Upper lobe of left lung (tissue), 4 donors: ENCODE data around the gene TAF6.

ENCODE experiments used
- POLR2AphosphoS5 ChIP-seq, 2 donors: sonication (generic); formaldehyde crosslinking; IDR thresholded peaks; one replicate each; pipeline ENCODE4 v1.5.1; 2017; ENCODE audit warnings: antibody characterized with exemption in 2 of 2
- TF ChIP-seq, protein P1 (sequence below), 6 experiments: fragments of 450-650 bp in 4 of 6; fragments of 200-600 bp in 2 of 6; sonication (generic) in 2 of 6; IDR thresholded peaks; one replicate each; pipeline ENCODE4 v1.5.1; 2016 to 2019; ENCODE audit warnings: antibody characterized with exemption in 6 of 6

DNA sequence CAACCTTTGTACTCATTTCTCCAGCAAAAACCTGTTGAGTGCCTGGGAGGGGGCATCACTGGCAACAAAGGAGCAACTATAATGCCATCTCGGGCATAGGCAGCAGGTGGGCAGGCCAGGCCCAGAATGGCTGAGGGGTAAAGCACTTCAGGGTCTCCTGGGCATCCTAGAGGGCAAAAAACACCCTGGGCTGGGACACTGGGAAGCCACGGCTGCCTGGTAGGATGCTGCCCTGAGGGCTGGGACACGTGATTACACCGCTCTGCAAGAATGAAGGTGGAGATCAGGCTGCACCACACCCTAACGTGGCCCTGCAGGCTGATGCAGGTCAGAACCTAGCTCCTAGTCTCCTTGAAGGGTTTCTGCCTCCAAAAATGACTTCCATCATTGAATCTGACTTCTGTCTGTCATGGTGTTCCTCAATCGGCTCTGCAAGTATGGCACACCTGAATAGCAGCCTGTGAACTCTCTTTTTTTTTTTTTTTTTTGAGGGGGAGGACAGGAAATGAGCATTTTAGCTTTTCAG lies 43.9 kb upstream of the TAF6 start:
- TF ChIP-seq, protein P1, sequence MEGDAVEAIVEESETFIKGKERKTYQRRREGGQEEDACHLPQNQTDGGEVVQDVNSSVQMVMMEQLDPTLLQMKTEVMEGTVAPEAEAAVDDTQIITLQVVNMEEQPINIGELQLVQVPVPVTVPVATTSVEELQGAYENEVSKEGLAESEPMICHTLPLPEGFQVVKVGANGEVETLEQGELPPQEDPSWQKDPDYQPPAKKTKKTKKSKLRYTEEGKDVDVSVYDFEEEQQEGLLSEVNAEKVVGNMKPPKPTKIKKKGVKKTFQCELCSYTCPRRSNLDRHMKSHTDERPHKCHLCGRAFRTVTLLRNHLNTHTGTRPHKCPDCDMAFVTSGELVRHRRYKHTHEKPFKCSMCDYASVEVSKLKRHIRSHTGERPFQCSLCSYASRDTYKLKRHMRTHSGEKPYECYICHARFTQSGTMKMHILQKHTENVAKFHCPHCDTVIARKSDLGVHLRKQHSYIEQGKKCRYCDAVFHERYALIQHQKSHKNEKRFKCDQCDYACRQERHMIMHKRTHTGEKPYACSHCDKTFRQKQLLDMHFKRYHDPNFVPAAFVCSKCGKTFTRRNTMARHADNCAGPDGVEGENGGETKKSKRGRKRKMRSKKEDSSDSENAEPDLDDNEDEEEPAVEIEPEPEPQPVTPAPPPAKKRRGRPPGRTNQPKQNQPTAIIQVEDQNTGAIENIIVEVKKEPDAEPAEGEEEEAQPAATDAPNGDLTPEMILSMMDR (IDR thresholded peaks at IDR 0.05): no peak
- TF ChIP-seq POLR2AphosphoS5 (IDR thresholded peaks at IDR 0.05): no peak
